HCT116 (cell line): Measurements from ENCODE around the gene TNRC6A.

Experiments
- CEBPB ChIP-seq: IDR thresholded peaks from 2 replicates; pipeline ENCODE4 v1.6.1; 2012; ENCODE audit warnings: low read depth
- CTCF ChIP-seq, 3 experiments: fragments of 200-600 bp in 1 of 3; sonication (generic) in 1 of 3; IDR thresholded peaks in 2 of 3; conservative IDR thresholded peaks in 1 of 3; 2 replicates each; pipeline ENCODE4 v1.5.1; 2012 to 2017; ENCODE audit warnings: low read depth in 2 of 3, low read length in 2 of 3, antibody characterized with exemption in 1 of 3, borderline replicate concordance in 1 of 3, control low read depth in 1 of 3, mild to moderate bottlenecking in 1 of 3, mixed read lengths in 1 of 3, mixed run types in 1 of 3, moderate library complexity in 1 of 3; ENCODE audit not compliant: insufficient read depth in 1 of 3
- EGR1 ChIP-seq: IDR thresholded peaks from 2 replicates; pipeline ENCODE4 v1.6.1; 2012; ENCODE audit warnings: low read depth
- EZH2 ChIP-seq: fragments of 200-600 bp; sonication (generic); IDR thresholded peaks from 2 replicates; pipeline ENCODE4 v1.6.1; 2017; ENCODE audit warnings: antibody characterized with exemption, mixed run types
- EZH2phosphoT487 ChIP-seq: fragments of 200-600 bp; IDR thresholded peaks from 2 replicates; pipeline ENCODE4 v1.6.1; 2018; ENCODE audit warnings: antibody characterized with exemption, borderline replicate concordance
- JUND ChIP-seq: IDR thresholded peaks from 2 replicates; pipeline ENCODE4 v1.6.1; 2012
- POLR2A ChIP-seq: IDR thresholded peaks from 2 replicates; pipeline ENCODE4 v1.7.0; 2011; ENCODE audit warnings: borderline replicate concordance; ENCODE audit not compliant: insufficient read depth, insufficient read length; ENCODE audit errors: extremely low read depth
- POLR2AphosphoS5 ChIP-seq: IDR thresholded peaks from 2 replicates; pipeline ENCODE4 v1.6.1; 2011; ENCODE audit warnings: mild to moderate bottlenecking, low read depth, low read length, moderate library complexity
- RAD21 ChIP-seq: IDR thresholded peaks from 2 replicates; pipeline ENCODE4 v1.6.1; 2012; ENCODE audit warnings: low read depth, mild to moderate bottlenecking
- REST ChIP-seq: IDR thresholded peaks from 2 replicates; pipeline ENCODE4 v1.6.1; 2012; ENCODE audit warnings: low read depth
- SRF ChIP-seq: IDR thresholded peaks from 2 replicates; pipeline ENCODE4 v1.6.1; 2012; ENCODE audit warnings: low read depth
- TCF7L2 ChIP-seq: IDR thresholded peaks from 2 replicates; pipeline ENCODE4 v1.7.0; 2011; ENCODE audit warnings: borderline replicate concordance, inconsistent platforms; ENCODE audit not compliant: insufficient read depth, insufficient read length; ENCODE audit errors: extremely low read depth

- TF ChIP-seq CTCF (IDR thresholded peaks at IDR 0.05 in 2 of 3, conservative IDR thresholded peaks at IDR 0.05 in 1 of 3; ENCODE audit: borderline replicate concordance in 1 of 3, insufficient read depth in 1 of 3, low read depth in 2 of 3, low read length in 2 of 3) = no peak
- no peak for TF ChIP-seq POLR2A
- no peak for TF ChIP-seq REST
- TF ChIP-seq CEBPB = no peak
- TF ChIP-seq EZH2 = no peak
- TF ChIP-seq RAD21 = no peak
- TF ChIP-seq SRF = no peak
- no peak for TF ChIP-seq EZH2phosphoT487
- no peak for TF ChIP-seq POLR2AphosphoS5
- no peak for TF ChIP-seq TCF7L2
- no peak for TF ChIP-seq EGR1
- TF ChIP-seq JUND = no peak
Observed at GRCh38 chr16:24784121-24784520, 54.7 kb downstream of the TNRC6A start.
